ENCODE measurements around the gene FBXO3. TPM values are rescaled to one million over a fixed set of nuclear protein-coding genes. Genes with fewer than 3 reads are reported as not detected.
A peak's percentile ranks its signal among the peaks of the same experiment; 100 is the strongest.
"Not testable (repeated sequence)": the region's sequence is repeated elsewhere in the genome, so short reads cannot be mapped to it uniquely, and the experiment has no call there.

The FBXO3 gene
- total RNA-seq, 1 donor from 2014 or later: 61.0 TPM

GRCh38 chr11:33733980-33734379 is 40.3 kb downstream of the FBXO3 start:
- H4K20me1 ChIP-seq (ENCODE audit: low read depth): peaks cover 34% of the 10 kb centered on the region
- TF ChIP-seq EZH2phosphoT487 (IDR thresholded peaks at IDR 0.05) (no peak), EZH2 (IDR thresholded peaks at IDR 0.05) (no peak), CTCF (IDR thresholded peaks at IDR 0.05) (no peak)
- H3K9me3 ChIP-seq (ENCODE audit: low read depth): no peaks in the 10 kb centered on the region
- no peak overlapping the region for H3K4me2 ChIP-seq
- no peak overlapping the region for H2AFZ ChIP-seq (replicated peaks)
- DNase-seq (ENCODE audit: low spot score): no peak
- H3K79me2 ChIP-seq (ENCODE audit: low read depth): peaks cover 51% of the 10 kb centered on the region
- H3K27ac Mint-ChIP-seq: no peak overlapping the region
- peaks cover 5% of the 10 kb centered on the region for H3F3A ChIP-seq (ENCODE audit: low read depth)
- peaks cover 9% of the 10 kb centered on the region for H3K27me3 Mint-ChIP-seq (ENCODE audit: insufficient read depth, low read depth)
- peaks cover 4% of the 10 kb centered on the region for H3K9me3 Mint-ChIP-seq
- H3K4me1 Mint-ChIP-seq: peaks cover 22% of the 10 kb centered on the region
- no peak overlapping the region for H3K9ac ChIP-seq
- H3K4me3 Mint-ChIP-seq: peak overlapping the region; percentile 93
- no peak overlapping the region for H3K27ac ChIP-seq
- no peaks in the 10 kb centered on the region for H3K36me3 ChIP-seq
- peaks cover 15% of the 10 kb centered on the region for H3K27me3 ChIP-seq
- peaks cover 12% of the 10 kb centered on the region for H3K4me1 ChIP-seq
- no peak overlapping the region for H3K4me3 ChIP-seq
- peaks cover 31% of the 10 kb centered on the region for H3K36me3 Mint-ChIP-seq

- no peak for TF ChIP-seq CTCF (IDR thresholded peaks at IDR 0.05)
- TF ChIP-seq EZH2phosphoT487 (IDR thresholded peaks at IDR 0.05): no peak
- TF ChIP-seq EZH2 (IDR thresholded peaks at IDR 0.05): no peak
- Histone ChIP-seq H4K20me1 (ENCODE audit: low read depth) (peaks cover 34% of the 10 kb centered on the region), H2AFZ (replicated peaks) (no peak overlapping the region), H3K4me1 (peaks cover 11% of the 10 kb centered on the region), H3F3A (ENCODE audit: low read depth) (no peaks in the 10 kb centered on the region), H3K4me3 (no peak overlapping the region), H3K9me3 (ENCODE audit: low read depth) (no peaks in the 10 kb centered on the region), H3K27ac (no peak overlapping the region), H3K9ac (no peak overlapping the region), H3K27me3 (peaks cover 15% of the 10 kb centered on the region), H3K36me3 (no peaks in the 10 kb centered on the region), H3K79me2 (ENCODE audit: low read depth) (peaks cover 60% of the 10 kb centered on the region), H3K4me2 (no peak overlapping the region)
- H3K9me3 Mint-ChIP-seq: peaks cover 22% of the 10 kb centered on the region
- peaks cover 6% of the 10 kb centered on the region for H3K27me3 Mint-ChIP-seq (ENCODE audit: insufficient read depth, low read depth)
- H3K4me3 Mint-ChIP-seq: no peak overlapping the region
- no peak overlapping the region for H3K27ac Mint-ChIP-seq
- no peak for DNase-seq (ENCODE audit: low spot score)
- H3K36me3 Mint-ChIP-seq: peaks cover 34% of the 10 kb centered on the region
- H3K4me1 Mint-ChIP-seq: peaks cover 19% of the 10 kb centered on the region
Observed at GRCh38 chr11:33731723-33732531, 42.4 kb downstream of the FBXO3 start.

GRCh38 chr11:33730716-33731115 is 43.6 kb downstream of the FBXO3 start:
- Histone ChIP-seq H3K4me1 (peaks cover 7% of the 10 kb centered on the region), H3K36me3 (no peaks in the 10 kb centered on the region), H3K9me3 (ENCODE audit: low read depth) (no peaks in the 10 kb centered on the region), H3K27ac (no peak overlapping the region), H2AFZ (replicated peaks) (no peak overlapping the region), H4K20me1 (ENCODE audit: low read depth) (peaks cover 34% of the 10 kb centered on the region), H3K4me2 (no peak overlapping the region), H3F3A (ENCODE audit: low read depth) (no peaks in the 10 kb centered on the region), H3K27me3 (peaks cover 13% of the 10 kb centered on the region), H3K4me3 (no peak overlapping the region), H3K9ac (no peak overlapping the region), H3K79me2 (ENCODE audit: low read depth) (peaks cover 60% of the 10 kb centered on the region)
- Mint-ChIP-seq H3K36me3 (peaks cover 40% of the 10 kb centered on the region), H3K27me3 (ENCODE audit: insufficient read depth, low read depth) (peaks cover 2% of the 10 kb centered on the region), H3K27ac (no peak overlapping the region), H3K9me3 (peaks cover 31% of the 10 kb centered on the region), H3K4me3 (no peak overlapping the region), H3K4me1 (peaks cover 17% of the 10 kb centered on the region)
- DNase-seq (ENCODE audit: low spot score): no peak
- TF ChIP-seq EZH2phosphoT487 (IDR thresholded peaks at IDR 0.05) (no peak), EZH2 (IDR thresholded peaks at IDR 0.05) (no peak), CTCF (IDR thresholded peaks at IDR 0.05) (no peak)

GRCh38 chr11:33729072-33729664 is 45.2 kb downstream of the FBXO3 start:
- not testable (repeated sequence) for H3K4me2 ChIP-seq; H3K27ac ChIP-seq; H3K27me3 Mint-ChIP-seq (ENCODE audit: insufficient read depth, low read depth); H3F3A ChIP-seq (ENCODE audit: low read depth); H3K9me3 ChIP-seq (ENCODE audit: low read depth); H3K4me3 Mint-ChIP-seq; H3K36me3 ChIP-seq; H3K27me3 ChIP-seq; DNase-seq (ENCODE audit: low spot score); H2AFZ ChIP-seq (replicated peaks); H3K27ac Mint-ChIP-seq; H3K4me3 ChIP-seq; H3K9ac ChIP-seq; H3K4me1 ChIP-seq
- peaks cover 41% of the 10 kb centered on the region for H3K36me3 Mint-ChIP-seq
- peaks cover 29% of the 10 kb centered on the region for H4K20me1 ChIP-seq (ENCODE audit: low read depth)
- peaks cover 62% of the 10 kb centered on the region for H3K79me2 ChIP-seq (ENCODE audit: low read depth)
- peaks cover 18% of the 10 kb centered on the region for H3K4me1 Mint-ChIP-seq
- H3K9me3 Mint-ChIP-seq: peaks cover 31% of the 10 kb centered on the region

- not testable (repeated sequence) for H3K27ac Mint-ChIP-seq; H3K27me3 ChIP-seq; DNase-seq (ENCODE audit: low spot score); H3K4me3 ChIP-seq; H2AFZ ChIP-seq (replicated peaks); H3F3A ChIP-seq (ENCODE audit: low read depth); H3K27me3 Mint-ChIP-seq (ENCODE audit: insufficient read depth, low read depth); H3K4me3 Mint-ChIP-seq; H3K9ac ChIP-seq; H3K9me3 ChIP-seq (ENCODE audit: low read depth); H3K36me3 ChIP-seq; H3K4me2 ChIP-seq; H3K27ac ChIP-seq
- Mint-ChIP-seq H3K9me3 (peaks cover 28% of the 10 kb centered on the region), H3K36me3 (peaks cover 32% of the 10 kb centered on the region), H3K4me1 (peaks cover 25% of the 10 kb centered on the region)
- H3K4me1 ChIP-seq: peaks cover 12% of the 10 kb centered on the region
- H3K79me2 ChIP-seq (ENCODE audit: low read depth): peaks cover 57% of the 10 kb centered on the region
- peaks cover 25% of the 10 kb centered on the region for H4K20me1 ChIP-seq (ENCODE audit: low read depth)
Observed at GRCh38 chr11:33727539-33727938, 46.8 kb downstream of the FBXO3 start.
